ENCODE data around the gene STRA6. TPM values are rescaled to one million over a fixed set of nuclear protein-coding genes. Genes with fewer than 3 reads are reported as not detected.

The STRA6 gene
- total RNA-seq, 4 donors from 2014 or later: 0.39 to 1.9 TPM; not detected in 2

DNA sequence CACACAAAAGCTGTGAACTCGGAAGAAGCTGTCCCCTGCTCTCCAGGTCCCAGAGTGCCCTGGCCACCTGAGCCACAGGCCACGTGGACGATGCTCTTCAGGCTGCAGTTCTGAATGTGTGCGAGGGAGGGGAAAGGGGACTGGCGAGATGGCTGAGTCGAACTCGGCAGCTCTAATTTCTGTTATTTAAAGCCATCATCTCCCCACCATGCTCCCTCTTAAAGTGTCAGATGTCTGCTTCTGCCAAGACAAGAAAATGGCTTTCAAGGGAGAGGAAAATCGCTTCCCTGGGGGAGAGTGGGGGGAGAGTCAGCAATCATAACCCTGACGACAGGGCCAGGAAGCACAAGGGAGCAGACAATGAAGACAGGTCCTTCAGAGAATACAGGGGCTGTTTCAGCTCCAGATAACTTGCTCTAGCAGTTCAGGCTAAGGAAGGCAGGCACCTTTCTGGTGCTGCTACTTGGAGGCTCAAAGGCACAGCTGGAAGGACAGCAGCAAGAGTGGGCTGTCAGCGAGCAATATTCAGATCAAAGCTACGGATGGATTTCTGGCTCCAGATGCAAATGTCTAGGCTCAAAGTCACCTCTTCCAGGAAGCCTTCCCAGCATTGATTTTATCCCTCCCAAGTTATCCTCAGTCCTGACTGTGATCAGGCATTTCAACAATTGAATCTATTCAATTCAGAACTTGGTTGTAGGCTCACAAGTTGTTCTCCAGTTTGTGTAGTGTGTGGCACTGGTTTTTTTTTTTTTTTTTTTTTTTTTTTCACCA, 18.1 kb upstream of the STRA6 start:
- peaks cover 0 to 24% of the 10 kb centered on the region in 2 donors for H3K27me3 ChIP-seq

DNA sequence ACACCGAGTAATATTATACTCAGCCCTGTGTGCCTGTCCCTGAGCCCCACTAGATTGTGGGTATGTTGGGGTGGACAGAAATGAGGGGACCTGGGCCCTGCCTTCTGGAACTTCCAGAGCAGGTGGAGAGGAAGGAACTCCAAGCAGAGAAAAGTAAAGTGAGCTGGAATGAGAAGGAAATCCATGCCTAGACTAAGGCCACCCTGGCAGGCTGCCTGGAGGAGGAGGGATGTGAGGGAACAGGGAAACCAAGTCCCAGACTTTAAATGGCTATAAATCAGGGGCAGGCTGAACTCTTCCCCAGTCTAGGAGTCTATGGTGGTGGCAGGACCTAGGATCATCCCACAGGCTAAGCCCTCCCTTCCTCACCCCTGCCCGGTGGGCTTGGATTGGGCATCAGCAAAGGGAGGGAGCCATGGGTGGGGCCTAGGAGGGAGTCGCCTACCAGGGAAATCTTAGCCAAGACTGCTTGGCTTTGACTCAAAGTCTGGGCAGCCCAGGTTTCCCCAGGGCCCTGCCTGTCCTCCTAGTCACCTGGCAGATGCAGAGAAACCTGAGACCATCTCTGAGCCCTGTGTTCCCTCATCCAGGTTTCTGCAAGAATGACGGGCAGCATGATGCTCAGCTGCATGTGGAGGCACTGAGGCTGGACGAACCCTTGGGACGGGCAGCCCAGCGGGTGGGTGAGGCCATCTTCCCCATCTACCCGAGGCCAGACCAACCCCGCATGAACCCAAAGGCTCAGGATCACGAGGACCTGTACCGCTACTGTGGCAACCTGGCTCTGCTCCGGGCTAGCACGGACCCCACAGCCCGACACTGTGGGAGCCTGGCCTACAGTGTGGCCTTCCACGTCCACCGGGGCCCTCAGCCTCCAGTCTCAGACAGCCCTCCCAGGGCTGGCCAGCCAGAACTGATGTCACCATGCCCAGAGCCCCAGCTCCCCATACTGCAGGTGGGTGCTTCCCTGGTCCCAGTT, 15.6 kb upstream of the STRA6 start:
- Histone ChIP-seq H3K36me3 (no peaks in the 10 kb centered on the region), H3K27me3 (peaks cover 0 to 11% of the 10 kb centered on the region in 2 donors), H3K4me3 (no peak overlapping the region), H3K4me1 (peaks cover 0 to 17% (median 0%) of the 10 kb centered on the region in 4 donors), H3K9me3 (no peaks in the 10 kb centered on the region), H3K27ac (no peak overlapping the region)
- TF ChIP-seq, protein P1, sequence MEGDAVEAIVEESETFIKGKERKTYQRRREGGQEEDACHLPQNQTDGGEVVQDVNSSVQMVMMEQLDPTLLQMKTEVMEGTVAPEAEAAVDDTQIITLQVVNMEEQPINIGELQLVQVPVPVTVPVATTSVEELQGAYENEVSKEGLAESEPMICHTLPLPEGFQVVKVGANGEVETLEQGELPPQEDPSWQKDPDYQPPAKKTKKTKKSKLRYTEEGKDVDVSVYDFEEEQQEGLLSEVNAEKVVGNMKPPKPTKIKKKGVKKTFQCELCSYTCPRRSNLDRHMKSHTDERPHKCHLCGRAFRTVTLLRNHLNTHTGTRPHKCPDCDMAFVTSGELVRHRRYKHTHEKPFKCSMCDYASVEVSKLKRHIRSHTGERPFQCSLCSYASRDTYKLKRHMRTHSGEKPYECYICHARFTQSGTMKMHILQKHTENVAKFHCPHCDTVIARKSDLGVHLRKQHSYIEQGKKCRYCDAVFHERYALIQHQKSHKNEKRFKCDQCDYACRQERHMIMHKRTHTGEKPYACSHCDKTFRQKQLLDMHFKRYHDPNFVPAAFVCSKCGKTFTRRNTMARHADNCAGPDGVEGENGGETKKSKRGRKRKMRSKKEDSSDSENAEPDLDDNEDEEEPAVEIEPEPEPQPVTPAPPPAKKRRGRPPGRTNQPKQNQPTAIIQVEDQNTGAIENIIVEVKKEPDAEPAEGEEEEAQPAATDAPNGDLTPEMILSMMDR (IDR thresholded peaks at IDR 0.05): no peak
- no peak for TF ChIP-seq POLR2A (IDR thresholded peaks at IDR 0.05)
- no peak for TF ChIP-seq EP300 (IDR thresholded peaks at IDR 0.05)
- DNase-seq (ENCODE audit: low spot score in 2 of 2): no peak
- WGBS, 2 donors: 90 to 93% methylated on average over 2 to 16 of the region's 16 CpGs

More for the DNA sequence above, 18.1 kb upstream of the STRA6 start:
- peaks cover 0 to 17% (median 0%) of the 10 kb centered on the region in 4 donors for H3K4me1 ChIP-seq
- no peak for DNase-seq (ENCODE audit: low spot score in 2 of 2)
- H3K4me3 ChIP-seq: no peak overlapping the region
- H3K27ac ChIP-seq: no peak overlapping the region
- no peaks in the 10 kb centered on the region for H3K9me3 ChIP-seq
- WGBS, 2 donors: 58 to 66% methylated on average over 11 of the region's 11 CpGs
- no peaks in the 10 kb centered on the region for H3K36me3 ChIP-seq
- no peak for TF ChIP-seq POLR2A (IDR thresholded peaks at IDR 0.05)
- no peak for TF ChIP-seq EP300 (IDR thresholded peaks at IDR 0.05)
- TF ChIP-seq, protein P1 (IDR thresholded peaks at IDR 0.05): no peak

DNA sequence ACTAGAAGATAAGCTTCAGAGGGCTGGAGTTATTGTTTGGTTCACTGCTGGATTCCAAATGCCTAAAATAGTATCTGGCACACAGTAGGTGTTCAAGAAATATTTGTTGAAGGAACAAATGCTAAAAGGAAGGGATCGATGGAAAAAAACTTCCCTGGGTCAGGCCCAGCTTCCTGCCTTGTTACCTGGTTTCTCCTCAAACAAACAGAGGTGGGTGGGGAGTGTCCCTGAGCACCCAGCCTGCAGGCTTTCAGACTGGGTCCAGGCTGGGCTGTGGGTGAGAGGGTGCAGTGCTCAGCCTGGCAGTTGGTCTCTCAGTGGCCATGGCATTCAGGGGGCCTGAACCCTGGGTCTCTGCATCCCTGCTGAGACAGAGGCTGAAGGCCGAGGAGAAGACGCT, 14.4 kb upstream of the STRA6 start:
- 85 to 92% methylated on average over 3 of the region's 3 CpGs for WGBS, 2 donors
- Histone ChIP-seq H3K27ac (no peak overlapping the region), H3K4me1 (peaks cover 0 to 8% (median 0%) of the 10 kb centered on the region in 4 donors), H3K4me3 (no peak overlapping the region), H3K27me3 (peaks cover 0 to 3% of the 10 kb centered on the region in 2 donors), H3K9me3 (no peaks in the 10 kb centered on the region), H3K36me3 (no peaks in the 10 kb centered on the region)
- no peak for DNase-seq (ENCODE audit: low spot score in 2 of 2)
- no peak for TF ChIP-seq EP300 (IDR thresholded peaks at IDR 0.05)
- no peak for TF ChIP-seq POLR2A (IDR thresholded peaks at IDR 0.05)
- TF ChIP-seq, protein P1 (IDR thresholded peaks at IDR 0.05): no peak

DNA sequence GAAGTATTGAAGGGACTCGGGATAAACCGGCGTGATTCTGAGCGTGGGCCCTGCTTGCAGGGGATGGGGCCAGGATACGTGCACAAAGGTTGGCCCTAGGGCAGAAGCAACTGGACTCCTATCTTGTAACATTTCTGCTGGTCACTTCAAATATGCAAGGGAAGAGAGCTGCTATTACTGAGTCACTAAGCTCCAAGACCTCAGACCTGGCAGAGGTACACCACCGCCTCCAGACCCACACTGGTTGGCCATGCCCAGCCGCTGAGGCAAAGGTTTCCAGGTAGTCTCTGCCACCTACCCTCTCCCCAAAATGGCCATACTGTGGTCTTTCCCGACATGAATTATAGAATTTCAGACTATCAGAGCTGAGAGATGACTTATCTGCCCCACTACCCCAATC, 13.4 kb upstream of the STRA6 start:
- Histone ChIP-seq H3K4me1 (no peaks in the 10 kb centered on the region), H3K27ac (no peak overlapping the region), H3K36me3 (no peaks in the 10 kb centered on the region), H3K4me3 (no peak overlapping the region), H3K9me3 (peaks cover 0 to under 1% (median 0%) of the 10 kb centered on the region in 4 donors), H3K27me3 (peaks cover 0 to 3% of the 10 kb centered on the region in 2 donors)
- WGBS, 2 donors: 84 to 86% methylated on average over 8 of the region's 8 CpGs
- DNase-seq (ENCODE audit: low spot score in 2 of 2): no peak
- no peak for TF ChIP-seq EP300 (IDR thresholded peaks at IDR 0.05)
- TF ChIP-seq, protein P1 (IDR thresholded peaks at IDR 0.05): no peak
- TF ChIP-seq POLR2A (IDR thresholded peaks at IDR 0.05): no peak
